Femur (tissue), 1 donor: ENCODE results near the gene RASGRF2.
"Not testable (repeated sequence)": the region's sequence is repeated elsewhere in the genome, so short reads cannot be mapped to it uniquely, and the experiment has no call there.

ENCODE experiments used
- DNase-seq: peaks from one replicate; pipeline ENCODE4 v3.0.0-alpha.2; 2017

Gene RASGRF2

DNA sequence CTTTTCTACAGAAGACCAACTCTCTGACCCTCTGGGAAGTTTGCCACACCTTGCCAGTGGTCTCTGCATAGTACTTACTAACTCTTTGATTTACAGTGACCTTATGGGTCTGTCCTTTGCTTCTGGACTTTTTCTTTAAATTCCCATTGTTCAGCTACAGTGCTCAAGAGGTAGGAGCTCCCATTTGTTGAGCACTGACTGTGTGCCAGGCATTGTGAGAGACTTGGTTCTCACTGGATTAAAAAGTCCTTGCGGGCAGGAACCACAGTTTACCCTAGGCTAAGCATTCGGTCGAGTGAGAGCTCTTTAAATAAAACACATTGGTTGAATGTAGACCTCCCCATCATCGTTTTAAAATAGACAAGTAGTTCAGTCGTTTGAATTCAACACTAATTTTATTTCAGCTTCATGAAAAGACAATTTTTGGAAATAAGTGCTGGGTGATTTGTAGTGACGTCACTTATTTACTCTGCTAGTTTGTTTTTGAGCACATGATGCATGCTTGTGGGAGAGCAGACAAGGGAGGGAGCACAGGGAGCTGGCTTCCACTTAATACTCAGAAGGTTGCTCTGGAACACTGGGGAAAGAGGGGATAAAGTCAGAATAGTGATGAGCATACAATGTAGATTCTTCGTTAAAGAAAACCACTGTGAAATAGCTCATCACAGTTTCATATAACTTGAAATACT is 27.1 kb downstream of the RASGRF2 start:
- no peak for DNase-seq

DNA sequence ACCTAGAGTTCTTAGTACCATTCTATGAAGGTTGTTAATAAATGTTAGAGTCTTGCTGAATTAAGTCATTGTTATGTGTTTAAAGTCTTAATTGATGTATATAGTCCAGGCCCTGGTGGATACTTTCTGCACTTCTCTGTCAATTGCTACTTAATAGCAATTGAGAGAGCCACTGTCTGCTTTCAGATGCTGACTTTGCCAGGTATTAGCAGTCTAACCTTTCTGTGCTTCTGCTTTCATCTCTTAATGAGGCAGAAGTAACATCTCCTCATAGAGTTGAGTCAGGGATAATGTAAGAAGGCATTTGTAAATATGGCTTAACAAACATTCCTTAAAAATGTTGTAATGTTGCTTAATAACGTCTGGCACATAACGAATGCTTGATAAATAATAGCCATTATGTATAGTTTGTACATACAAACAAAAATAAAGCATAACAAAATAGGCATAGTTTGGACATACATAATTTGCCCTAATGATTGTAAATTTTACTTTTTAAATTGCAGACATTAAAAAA is 28.3 kb downstream of the RASGRF2 start:
- DNase-seq: no peak

DNA sequence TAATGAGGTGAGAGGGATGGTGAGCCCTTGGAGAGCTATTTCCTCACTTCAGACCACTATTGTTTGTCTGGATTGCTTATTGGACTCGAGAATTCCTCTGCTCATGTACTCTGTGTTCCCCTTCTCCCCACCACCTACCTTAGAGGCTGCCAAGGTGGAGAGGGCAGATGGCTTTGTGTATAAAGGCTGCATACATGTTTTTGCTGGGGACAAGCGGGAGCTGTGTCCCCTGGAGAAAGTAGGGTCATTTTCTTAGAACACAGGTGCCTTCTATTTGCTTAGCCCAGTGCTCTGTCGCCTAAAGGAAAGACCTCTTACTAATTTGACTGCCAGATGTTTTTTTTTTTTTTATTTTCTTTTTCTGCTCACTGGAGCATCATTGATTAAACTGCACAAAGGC is 29.7 kb downstream of the RASGRF2 start:
- DNase-seq: no peak

DNA sequence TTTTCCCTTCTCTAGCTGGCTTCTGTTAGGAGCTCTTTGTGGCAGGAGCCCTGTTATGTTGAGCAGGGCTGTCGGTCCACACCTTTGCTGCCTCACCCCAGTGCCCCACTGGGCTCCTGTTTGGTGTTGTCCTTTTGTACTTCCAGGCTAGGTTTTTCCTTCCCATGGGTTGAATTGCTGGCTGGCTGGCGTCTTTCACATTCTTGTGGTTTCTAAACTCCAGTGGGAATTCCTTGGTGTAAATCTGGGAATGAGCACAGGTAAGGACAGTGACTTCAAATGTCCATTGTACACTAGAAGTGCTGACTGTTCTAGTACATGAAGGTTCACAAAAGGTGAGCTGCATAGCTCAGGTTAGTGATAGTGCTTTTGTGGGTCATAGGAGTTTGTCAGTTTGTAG is 30.4 kb downstream of the RASGRF2 start:
- no peak for DNase-seq

DNA sequence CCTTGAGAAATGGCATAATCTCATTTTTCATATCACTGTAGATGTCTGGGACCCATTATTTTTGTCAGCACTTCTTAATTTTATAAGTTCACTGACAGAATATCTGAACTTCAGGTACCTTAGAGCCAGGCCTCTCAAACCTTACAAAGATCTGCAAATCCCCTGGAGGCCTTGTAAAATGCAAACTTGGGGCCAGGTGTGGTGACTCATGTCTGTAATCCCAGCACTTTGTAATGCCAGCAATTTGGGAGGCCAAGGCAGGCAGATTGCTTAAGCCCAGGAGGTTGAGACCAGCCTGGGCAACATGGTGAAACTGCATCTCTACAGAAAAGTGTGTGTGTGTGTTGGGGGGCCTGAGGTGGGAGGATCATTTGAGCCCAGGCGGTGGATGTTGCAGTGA is 30.8 kb downstream of the RASGRF2 start:
- DNase-seq: no peak

DNA sequence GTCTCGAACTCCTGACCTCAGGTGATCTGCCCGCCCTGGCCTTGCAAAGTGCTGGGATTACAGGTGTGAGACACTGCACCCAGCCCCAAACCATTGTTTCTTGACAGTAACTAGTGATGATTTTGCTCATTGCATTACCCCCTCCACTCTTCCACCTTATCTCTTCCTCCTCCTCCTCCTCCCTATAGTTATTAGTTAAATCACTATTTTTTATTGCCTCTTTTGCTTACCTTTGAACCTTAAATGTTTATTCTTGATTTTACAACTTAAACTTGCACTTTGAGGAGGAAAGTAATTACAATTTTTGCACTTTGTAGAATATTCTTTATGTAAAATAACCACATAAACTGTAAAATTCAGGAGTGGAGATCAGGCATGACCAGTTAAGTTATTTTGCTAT is 35.7 kb downstream of the RASGRF2 start:
- no peak for DNase-seq

DNA sequence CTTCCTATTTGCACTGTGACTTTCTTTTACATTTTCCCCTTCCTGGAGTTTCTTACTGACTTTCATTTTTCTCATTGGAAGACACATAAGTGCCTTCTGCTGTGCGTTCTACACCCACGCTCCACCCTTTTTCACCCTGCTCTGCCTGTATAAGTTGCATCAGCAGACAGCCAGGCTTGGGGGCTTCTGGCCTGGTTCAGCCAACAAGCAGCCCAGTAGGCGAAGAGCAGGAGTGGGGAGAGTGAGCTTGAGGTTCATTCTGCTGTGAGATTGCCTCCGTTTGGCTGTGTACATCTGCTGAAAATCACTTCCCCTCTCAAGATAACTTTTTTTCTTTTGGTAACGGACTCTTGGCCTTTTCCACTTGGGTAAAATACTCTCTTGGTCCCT is 38.4 kb downstream of the RASGRF2 start:
- DNase-seq: no peak

DNA sequence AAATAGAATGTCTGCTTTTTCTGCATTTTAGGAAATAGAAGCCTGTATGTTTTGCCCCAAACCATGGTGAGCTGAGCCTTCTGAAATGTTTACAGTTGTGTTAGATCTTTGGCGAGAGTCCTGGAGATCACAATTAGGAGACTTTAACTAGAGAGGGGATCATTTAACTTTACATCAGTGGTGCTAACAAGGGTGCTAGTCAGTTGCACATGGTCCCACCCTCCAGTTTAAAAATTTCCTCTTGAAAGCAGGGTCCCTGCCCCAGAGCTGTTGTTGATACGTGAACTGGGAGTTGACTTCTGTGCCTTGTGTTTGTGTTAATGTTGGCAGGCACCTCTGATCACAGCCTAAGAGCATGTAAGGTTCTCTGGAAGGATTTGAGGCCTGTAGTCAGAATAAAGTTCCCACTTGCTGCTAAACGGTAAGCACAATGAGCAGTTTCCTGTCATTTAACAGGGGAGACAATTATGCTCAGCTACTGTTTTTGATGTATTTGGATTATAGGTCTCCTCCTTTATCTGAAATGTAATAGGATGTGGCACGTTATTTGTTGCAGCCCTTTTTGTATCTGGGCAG is 43.7 kb downstream of the RASGRF2 start:
- no peak for DNase-seq

DNA sequence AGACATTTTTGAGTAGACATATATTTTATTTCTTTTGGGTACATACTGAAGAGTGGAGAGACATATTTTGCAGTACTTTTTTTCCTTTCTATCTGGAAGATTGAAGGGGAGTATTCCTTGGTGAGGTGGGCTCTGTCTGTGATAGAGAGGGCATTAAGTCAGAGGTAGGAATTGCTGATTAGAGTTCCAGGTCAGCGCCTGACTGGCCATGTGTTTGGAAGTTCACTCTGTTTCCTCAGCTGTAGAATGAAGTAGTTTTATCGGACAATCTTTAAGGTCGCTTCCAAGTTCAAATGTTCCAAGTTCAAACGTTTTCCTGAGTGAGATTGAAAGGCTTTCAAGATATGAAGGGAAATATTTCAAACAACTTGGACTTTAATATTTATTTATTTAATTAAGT is 45.5 kb downstream of the RASGRF2 start:
- DNase-seq: no peak

DNA sequence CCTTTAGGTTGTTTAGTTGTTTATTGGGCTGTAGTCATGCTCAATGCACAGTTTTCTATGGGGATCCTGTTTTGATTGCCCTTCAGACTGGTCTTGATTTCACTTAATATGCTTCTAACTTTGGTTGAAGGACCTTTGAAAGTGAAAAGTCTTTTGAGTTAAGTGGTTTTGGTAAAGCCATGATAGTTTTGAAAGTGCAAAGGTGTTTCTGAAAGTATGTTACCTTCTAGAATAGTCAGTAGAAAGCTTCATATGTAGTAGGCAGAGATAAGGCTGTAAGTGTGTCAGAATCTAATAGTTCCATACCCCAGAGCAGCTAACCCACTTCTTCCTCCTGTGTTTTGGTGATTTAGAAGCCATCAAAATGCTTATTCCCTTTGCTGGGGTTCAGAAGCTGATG is 46.1 kb downstream of the RASGRF2 start:
- DNase-seq: no peak

DNA sequence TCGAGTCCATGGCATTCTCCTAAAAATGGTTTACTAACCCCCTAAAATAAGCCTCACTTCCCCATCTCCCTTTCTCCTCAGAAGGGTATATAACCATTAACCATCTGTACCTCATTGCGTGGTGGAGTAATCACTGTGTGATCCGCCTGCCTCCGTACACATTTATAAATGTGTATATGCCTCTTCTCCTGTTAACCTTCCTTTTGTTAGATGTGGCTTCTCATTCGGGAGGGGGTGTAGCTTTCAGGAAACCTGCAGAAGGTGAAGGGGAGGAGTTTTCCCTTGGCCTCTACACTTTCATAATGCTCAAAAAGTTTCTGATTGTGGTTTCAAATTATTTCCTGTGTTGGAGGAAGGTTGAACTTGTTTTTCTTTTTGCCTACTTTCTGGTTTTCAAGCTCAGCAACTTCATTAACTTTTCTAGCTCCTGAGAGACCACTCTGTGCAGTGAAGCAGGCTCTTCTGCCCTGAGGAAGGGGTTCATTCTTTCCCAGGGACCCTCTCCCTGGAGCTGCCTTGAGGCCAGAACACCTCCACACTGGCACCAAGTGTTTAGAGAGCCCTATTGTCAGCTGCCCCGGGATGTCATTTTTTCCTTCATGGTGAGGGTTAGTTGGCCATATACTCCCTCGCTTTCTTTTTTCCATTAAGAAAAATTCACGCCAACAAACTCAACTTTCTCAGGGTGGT is 46.9 kb downstream of the RASGRF2 start:
- no peak for DNase-seq

DNA sequence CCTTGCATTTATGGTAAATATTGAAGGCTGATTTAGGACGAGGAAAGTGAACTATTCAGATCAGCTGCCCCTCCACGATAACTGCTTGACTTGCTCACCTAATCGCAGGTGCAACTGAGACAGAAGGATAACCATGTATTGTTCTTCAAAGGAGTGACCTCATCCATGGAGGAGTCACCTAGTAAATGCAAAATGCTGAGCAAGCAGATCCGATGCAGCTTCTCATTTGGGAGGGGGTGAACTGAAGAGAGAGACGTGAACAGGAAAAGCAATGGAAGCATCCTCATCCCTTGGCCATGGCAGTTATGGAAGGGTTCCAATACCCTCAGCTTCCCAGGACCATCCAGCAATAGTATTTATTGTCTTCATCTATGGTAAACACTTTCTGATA is 47.5 kb downstream of the RASGRF2 start:
- DNase-seq: no peak

DNA sequence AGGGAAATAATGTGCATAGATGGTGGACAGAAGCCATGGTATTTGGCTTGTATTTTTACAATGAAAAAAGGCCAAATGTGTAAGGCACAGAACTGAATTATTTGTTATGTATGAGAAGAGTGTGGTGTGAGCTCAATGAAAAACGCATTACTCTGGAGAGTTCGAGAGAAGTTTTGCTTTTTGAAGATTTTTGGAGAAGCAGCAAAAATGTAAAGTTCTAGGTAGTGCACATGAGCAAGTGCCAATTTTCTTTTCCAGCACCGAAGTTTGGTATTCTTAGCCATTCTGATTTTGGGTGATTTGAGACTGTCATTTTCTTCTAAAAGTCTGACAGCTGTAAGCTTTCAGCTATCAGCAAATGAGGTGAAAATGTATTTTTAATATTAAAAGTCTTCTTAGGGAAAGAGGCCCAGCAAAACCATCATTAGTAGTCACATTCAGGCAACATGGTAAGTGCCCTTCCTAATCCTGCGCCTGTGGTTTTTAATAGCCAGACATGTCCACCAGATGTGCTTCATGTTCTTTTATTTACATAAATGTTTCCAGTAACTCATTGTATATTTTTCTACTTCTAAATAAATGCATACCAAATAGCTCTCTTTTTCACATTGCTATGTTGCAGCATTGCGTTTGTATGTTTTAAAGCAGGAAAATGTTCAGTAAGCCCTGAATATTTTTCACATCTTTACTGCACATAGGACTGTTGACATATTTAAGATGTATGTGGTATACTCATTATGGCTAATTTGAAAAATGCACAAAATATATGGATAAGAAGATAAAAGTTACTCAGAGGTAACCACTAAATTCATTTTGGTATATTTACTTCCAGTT is 50.4 kb downstream of the RASGRF2 start:
- no peak for DNase-seq

DNA sequence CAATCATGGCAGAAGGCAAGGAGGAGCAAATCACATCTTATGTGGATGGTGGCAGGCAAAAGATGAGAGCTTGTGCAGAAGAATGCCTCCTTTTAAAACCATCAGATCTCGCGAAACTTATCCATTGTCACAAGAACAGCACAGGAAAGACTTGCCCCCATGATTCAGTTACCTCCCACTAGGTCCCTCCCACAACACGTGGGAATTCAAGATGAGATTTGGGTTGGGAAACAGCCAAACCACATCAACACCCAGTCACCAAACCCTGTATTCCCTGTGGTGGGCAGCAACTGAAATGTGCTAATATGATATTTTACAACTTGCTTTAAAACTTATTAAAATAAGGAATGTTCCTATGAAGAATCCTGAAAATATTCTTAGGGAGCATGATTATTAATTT is 54.2 kb downstream of the RASGRF2 start:
- no peak for DNase-seq

DNA sequence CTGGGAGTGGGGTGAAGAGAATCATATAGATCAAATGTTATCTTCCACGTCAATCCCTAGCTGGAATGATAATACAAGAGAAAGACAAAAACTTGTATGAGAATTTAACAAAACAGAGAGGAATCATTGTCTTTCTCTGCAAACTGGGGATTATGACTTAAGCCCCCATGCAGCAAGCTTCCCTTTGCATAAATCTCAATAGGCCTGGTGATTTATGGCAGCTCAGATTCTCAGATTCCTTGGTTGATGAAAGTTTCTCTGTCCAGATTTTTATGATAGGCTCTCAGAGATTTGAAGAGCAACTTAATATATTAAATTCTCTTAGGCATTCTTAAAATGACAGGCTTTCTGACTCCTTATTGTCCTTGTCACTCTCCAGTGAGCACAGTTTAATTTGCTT is 56.0 kb downstream of the RASGRF2 start:
- DNase-seq: no peak

DNA sequence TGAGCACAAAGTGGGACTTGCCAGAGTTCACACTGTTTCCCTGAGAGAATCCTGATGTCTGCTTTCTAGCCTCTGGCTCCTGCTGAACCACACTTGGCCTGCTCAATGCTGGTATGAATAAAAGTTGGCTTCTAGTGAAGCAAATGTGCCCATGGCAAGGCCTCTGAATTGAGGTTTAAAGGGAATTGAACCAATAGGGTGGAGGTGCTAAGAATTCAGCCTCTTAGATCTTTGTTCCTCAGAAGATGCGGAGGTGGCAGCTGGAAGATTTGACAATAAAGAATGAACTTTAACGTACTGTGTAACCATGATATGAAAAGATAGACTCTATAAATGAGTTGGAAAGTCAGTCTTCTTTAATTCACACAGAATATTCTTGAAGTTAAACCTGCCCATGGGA is 57.2 kb downstream of the RASGRF2 start:
- DNase-seq: no peak

DNA sequence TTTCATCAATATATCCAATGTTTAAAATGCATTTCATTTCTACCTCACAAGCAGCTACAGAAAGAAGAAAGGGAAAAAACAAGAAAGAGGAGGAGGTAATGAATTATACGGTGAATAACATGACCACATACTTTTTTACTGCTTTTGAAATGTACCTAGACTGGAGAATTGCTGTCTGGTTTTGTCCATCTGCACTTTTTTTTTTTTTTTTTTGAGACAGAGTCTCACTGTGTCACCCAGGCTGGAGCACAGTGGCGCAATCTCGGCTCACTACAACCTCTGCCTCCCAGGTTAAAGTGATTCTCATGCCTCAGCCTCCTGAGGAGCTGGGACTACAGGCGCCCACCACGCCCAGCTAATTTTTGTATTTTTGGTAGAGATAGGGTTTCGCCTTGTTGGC is 58.4 kb downstream of the RASGRF2 start:
- not testable (repeated sequence) for DNase-seq

DNA sequence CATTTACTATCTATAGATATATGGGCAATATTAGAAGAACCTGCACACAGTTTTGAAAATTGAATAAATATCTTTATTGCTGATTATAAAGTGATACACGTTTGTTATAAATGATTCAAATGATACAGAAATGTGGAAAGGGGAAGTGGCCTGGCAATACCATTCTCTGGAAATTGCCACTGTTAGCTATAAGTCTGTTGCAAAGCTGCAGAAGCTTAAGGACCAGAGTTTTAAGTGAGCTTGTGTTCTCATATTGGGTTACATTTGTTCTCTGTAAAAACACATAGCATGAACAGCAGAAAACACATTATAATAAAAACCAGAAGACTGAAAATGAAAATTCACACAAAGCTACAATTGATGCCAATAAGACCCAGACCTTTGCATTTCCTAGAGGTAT is 59.6 kb downstream of the RASGRF2 start:
- DNase-seq: no peak

DNA sequence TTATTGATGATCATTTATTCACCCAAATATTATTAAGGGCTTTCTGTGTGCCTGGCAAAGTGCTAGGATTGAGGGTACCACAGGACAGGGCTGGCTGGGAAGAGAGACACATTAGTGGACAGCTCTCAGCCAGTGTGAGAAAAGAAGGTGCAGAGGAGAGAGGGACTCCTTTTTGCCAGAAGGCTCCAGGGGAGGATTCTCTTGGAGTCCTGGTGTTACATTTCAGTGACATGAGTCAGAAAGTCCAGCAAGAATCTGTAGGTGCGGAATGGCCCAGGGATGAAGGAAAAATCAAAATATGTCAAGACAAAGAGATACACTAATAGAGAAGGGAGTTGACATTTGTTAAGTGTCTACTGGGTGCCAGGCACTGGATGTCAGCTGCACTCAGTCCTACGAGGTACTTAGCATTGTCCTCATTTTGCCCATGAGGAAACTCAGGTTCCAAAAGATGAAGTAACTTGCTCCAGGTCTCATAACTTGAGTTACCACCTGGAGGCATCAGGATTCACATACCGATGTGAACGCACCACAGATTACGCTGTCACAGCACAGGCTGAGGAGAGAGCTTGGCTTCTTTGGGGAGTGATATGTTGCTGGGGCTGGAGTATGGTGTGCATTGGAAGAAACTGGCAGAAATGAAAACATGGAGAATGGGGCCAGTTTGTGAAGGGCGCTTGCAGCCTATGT is 60.5 kb downstream of the RASGRF2 start:
- no peak for DNase-seq

DNA sequence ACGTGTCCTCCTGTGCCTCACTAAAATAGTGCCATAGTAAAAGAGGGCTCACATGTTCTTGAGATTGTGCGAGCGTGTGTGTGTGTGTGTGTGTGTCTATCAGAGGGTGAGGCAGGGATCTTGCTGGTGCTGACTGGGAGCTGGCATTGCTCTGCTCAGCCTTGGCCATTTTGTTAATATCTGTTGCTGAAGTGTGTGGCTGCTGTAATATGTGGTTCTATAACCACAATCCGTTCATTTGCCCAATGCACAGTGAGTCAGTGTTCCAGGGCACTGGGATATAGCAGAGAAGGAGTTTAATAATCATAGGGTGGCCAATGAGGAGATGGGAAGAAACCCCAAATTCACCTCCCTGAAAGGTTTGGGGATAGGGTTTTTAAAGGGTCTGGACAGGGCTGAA is 61.3 kb downstream of the RASGRF2 start:
- no peak for DNase-seq

DNA sequence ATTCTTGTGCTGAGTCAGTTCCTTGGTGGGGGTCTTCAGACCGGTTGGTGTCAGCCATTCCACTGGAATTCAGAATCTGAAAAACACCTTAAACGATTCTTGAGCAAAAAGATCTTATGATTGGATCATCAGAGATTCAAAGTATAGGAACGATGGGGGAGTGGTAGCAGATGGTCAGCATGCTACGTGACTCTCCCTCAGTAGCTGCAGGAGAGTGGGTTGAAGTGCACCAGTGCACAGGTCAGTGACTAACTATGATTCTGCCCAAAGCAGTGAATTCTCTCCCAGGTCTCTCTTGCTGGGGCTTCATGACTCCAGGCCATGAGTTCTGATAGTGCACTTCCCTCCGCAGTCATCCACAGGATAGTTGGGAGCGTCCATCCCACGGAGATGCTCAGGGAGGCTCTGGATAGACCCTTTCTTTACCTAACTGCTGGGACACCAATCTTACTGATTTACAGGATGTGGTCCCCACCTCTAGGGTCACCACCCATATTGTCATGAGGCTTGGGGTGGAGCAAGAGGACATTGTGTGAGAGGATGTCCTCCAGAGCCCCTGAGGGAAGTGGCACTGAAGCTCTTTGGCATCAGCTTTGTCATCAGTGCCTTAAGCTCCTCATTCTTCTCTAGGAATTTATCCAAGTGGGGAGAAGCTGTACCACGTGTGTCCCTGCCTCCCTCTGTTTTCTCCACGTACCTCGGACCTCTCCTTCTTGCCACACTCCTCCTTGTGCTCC is 62.0 kb downstream of the RASGRF2 start:
- no peak for DNase-seq

DNA sequence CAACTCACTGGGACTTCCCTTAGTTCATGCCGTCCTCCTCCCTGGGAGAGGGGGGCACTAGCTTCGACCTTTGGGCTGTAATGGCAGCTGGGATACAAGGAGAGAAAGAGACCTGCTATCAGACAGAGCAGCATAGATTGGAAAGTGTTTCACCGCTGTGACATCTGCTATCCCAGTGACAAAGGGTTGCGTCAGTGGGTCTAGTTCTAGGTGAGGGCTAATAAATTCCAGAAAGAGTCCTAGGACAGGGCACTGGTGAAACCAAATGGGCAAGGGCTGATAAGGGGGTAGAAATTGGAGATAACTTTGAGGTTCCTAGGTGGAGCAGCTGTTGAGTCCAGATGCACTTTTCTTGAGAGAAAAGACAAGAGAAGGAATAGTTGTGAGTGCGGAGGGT is 62.5 kb downstream of the RASGRF2 start:
- no peak for DNase-seq
